GM23338 (cell line): ENCODE measurements around the gene SOX30. TPM values are rescaled to one million over a fixed set of nuclear protein-coding genes. Genes with fewer than 3 reads are reported as not detected.

Experiments
- ATAC-seq: fragments of 200-7000 bp; cut with Tn5 transposase; 3 replicates; pipeline ENCODE4 v1.9.1; 2020
- DNase-seq: peaks from one replicate; pipeline ENCODE4 v3.0.0-alpha.2; 2015; ENCODE audit warnings: low spot score
- H2AFZ ChIP-seq: fragments of 200-600 bp; sonication (generic); 2 replicates; pipeline ENCODE4 v1.8.0; 2016; ENCODE audit warnings: antibody characterized with exemption, mild to moderate bottlenecking, moderate library complexity
- H3F3A ChIP-seq: fragments of 200-600 bp; sonication (generic); replicated peaks from 2 replicates; pipeline ENCODE4 v1.8.0; 2017; ENCODE audit warnings: antibody characterized with exemption, mixed run types, low read depth
- H3K27ac ChIP-seq: fragments of 200-600 bp; sonication (generic); 2 replicates; pipeline ENCODE4 v1.6.1; 2016; ENCODE audit warnings: low read depth
- H3K27me3 ChIP-seq: fragments of 200-600 bp; sonication (generic); 2 replicates; pipeline ENCODE4 v1.8.0; 2016; ENCODE audit warnings: mild to moderate bottlenecking, mixed run types, moderate library complexity; ENCODE audit not compliant: insufficient read depth
- H3K36me3 ChIP-seq: fragments of 200-600 bp; sonication (generic); 2 replicates; pipeline ENCODE4 v1.8.0; 2016; ENCODE audit warnings: mild to moderate bottlenecking; ENCODE audit not compliant: insufficient read depth
- H3K4me1 ChIP-seq: fragments of 200-600 bp; sonication (generic); 2 replicates; pipeline ENCODE4 v1.8.0; 2016; ENCODE audit warnings: mild to moderate bottlenecking, moderate library complexity; ENCODE audit not compliant: insufficient read depth
- H3K4me2 ChIP-seq: fragments of 200-600 bp; sonication (generic); 2 replicates; pipeline ENCODE4 v1.7.1; 2017; ENCODE audit warnings: mixed run types
- H3K4me3 ChIP-seq: fragments of 200-600 bp; sonication (generic); 2 replicates; pipeline ENCODE4 v1.6.1; 2016; ENCODE audit warnings: mixed run types
- H3K79me2 ChIP-seq: fragments of 200-600 bp; sonication (generic); replicated peaks from 2 replicates; pipeline ENCODE4 v1.8.0; 2017; ENCODE audit warnings: mild to moderate bottlenecking; ENCODE audit not compliant: insufficient read depth
- H3K9me2 ChIP-seq: fragments of 200-600 bp; sonication (generic); 2 replicates; pipeline ENCODE4 v1.8.0; 2017; ENCODE audit not compliant: insufficient read depth
- H4K20me1 ChIP-seq: fragments of 200-600 bp; sonication (generic); replicated peaks from 2 replicates; pipeline ENCODE4 v1.8.0; 2017; ENCODE audit warnings: mild to moderate bottlenecking; ENCODE audit not compliant: insufficient read depth
- H3K27ac Mint-ChIP-seq: 2 replicates; pipeline ENCODE4 v1.8.0; 2020; ENCODE audit warnings: inconsistent platforms, mild to moderate bottlenecking, moderate library complexity, mixed read lengths
- H3K27me3 Mint-ChIP-seq: 3 replicates; pipeline ENCODE4 v1.8.0; 2022; ENCODE audit warnings: low read depth, mild to moderate bottlenecking, moderate library complexity, mixed read lengths, inconsistent platforms; ENCODE audit not compliant: insufficient read depth, poor library complexity
- H3K36me3 Mint-ChIP-seq: 3 replicates; pipeline ENCODE4 v1.8.0; 2021; ENCODE audit warnings: low read depth, mild to moderate bottlenecking, inconsistent platforms, moderate library complexity, mixed read lengths
- H3K4me1 Mint-ChIP-seq: 3 replicates; pipeline ENCODE4 v1.8.0; 2020; ENCODE audit warnings: mild to moderate bottlenecking, inconsistent platforms, mixed read lengths
- H3K4me3 Mint-ChIP-seq: 3 replicates; pipeline ENCODE4 v1.8.0; 2021; ENCODE audit warnings: moderate library complexity, mild to moderate bottlenecking, inconsistent platforms, mixed read lengths
- H3K9me3 Mint-ChIP-seq: 3 replicates; pipeline ENCODE4 v1.8.0; 2020; ENCODE audit warnings: moderate library complexity, mild to moderate bottlenecking, inconsistent platforms, mixed read lengths
- CREB1 ChIP-seq: fragments of 250-450 bp; sonication (Bioruptor Pico); IDR thresholded peaks from 2 replicates; pipeline ENCODE4 v1.5.0; 2020; ENCODE audit warnings: low read depth, mild to moderate bottlenecking, moderate library complexity
- EZH2 ChIP-seq: fragments of 200-600 bp; sonication (generic); IDR thresholded peaks from one replicate; pipeline ENCODE4 v1.8.0; 2017; ENCODE audit warnings: antibody characterized with exemption, mild to moderate bottlenecking, low read depth; ENCODE audit not compliant: unreplicated experiment
- EZH2phosphoT487 ChIP-seq: fragments of 200-600 bp; sonication (generic); IDR thresholded peaks from one replicate; pipeline ENCODE4 v1.8.1; 2018; ENCODE audit warnings: antibody characterized with exemption; ENCODE audit not compliant: unreplicated experiment
- JUNB ChIP-seq: IDR thresholded peaks from one replicate; pipeline ENCODE4 v1.6.1; 2016; ENCODE audit warnings: antibody characterized with exemption; ENCODE audit not compliant: unreplicated experiment
- NANOG ChIP-seq: IDR thresholded peaks from 2 replicates; pipeline ENCODE4 v1.6.1; 2016; ENCODE audit warnings: antibody characterized with exemption, borderline replicate concordance
- POLR2AphosphoS5 ChIP-seq: IDR thresholded peaks from 2 replicates; pipeline ENCODE4 v1.6.1; 2016; ENCODE audit warnings: antibody characterized with exemption, low read depth
- STAT1 ChIP-seq: IDR thresholded peaks from one replicate; pipeline ENCODE4 v1.6.1; 2016; ENCODE audit warnings: antibody characterized with exemption; ENCODE audit not compliant: unreplicated experiment
- ZNF114 ChIP-seq: fragments of 250-450 bp; sonication (Bioruptor Pico); IDR thresholded peaks from 2 replicates; pipeline ENCODE4 v1.5.0; 2020; ENCODE audit warnings: mild to moderate bottlenecking, moderate library complexity
- ZNF331 ChIP-seq: fragments of 250-450 bp; sonication (Bioruptor Pico); IDR thresholded peaks from 2 replicates; pipeline ENCODE4 v1.5.0; 2020; ENCODE audit warnings: low read depth, mild to moderate bottlenecking, moderate library complexity
- polyA plus RNA-seq: library from polyadenylated mRNA; unstranded; fragments of >200 nt; fragmentation: Nextera tagmentation; extraction: Ambion mirVana; gene quantifications from 2 replicates; pipeline ENCODE4 v1.2.1, GENCODE V29; 2016
- total RNA-seq: library from RNA; depleted of rRNA; stranded (reverse); fragments of >200 nt; shearing (Covaris generic); gene quantifications from 2 replicates; pipeline ENCODE4 v1.2.3, GENCODE V29; 2014
- TF ChIP-seq, protein P1 (sequence below): fragments of 250-450 bp; sonication (Bioruptor Pico); IDR thresholded peaks from 2 replicates; pipeline ENCODE4 v1.5.0; 2020; ENCODE audit warnings: mild to moderate bottlenecking, moderate library complexity
- TF ChIP-seq, protein P2 (sequence below), 2 experiments: fragments of 200-600 bp in 1 of 2; sonication (generic) in 1 of 2; conservative IDR thresholded peaks; 2 replicates each; pipeline versions ENCODE4 v1.5.1 to v1.6.1; 2016 to 2017; ENCODE audit warnings: antibody characterized with exemption in 2 of 2, low read depth in 2 of 2, mild to moderate bottlenecking in 2 of 2, moderate library complexity in 1 of 2
- TF ChIP-seq, protein P3 (sequence below): IDR thresholded peaks from 2 replicates; pipeline ENCODE4 v1.6.1; 2016; ENCODE audit warnings: antibody characterized with exemption
- TF ChIP-seq, protein P4 (sequence below): IDR thresholded peaks from one replicate; pipeline ENCODE4 v1.6.1; 2018; ENCODE audit warnings: antibody characterized with exemption; ENCODE audit not compliant: unreplicated experiment

Gene SOX30
- total and polyA plus RNA-seq, 2 experiments from 2014 or later, result 0.47 to 1.3 TPM

DNA sequence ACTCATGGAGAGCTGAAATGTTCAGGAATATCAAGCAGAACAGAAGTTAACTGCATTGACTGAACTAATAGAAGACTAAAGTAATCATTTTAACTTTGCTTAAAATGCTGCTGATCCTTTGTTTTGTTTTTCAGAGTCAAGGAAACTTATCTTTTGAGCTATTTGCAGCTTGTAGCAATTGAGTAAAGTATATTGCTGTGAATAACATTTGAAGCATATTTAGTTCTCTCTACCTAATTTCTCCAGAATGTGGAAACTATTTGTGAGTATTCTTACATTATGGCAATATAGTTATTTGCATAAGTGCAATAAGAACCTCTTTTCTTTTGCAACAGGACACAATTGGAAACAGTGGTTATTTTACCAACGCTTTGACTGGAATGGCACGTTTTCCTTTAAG, 5.3 kb upstream of the SOX30 start:
- peaks cover 15% of the 10 kb centered on the region for H3K36me3 Mint-ChIP-seq

More for the DNA sequence above, 5.3 kb upstream of the SOX30 start:
- 0 out of 2 replicates have a peak, but pooled peaks cover 6% of the 10 kb centered on the region for H3F3A ChIP-seq
- DNase-seq, result no peak
- H2AFZ ChIP-seq, result no peak overlapping the region
- Mint-ChIP-seq H3K27ac (no peak overlapping the region), H3K27me3 (peaks cover 8% of the 10 kb centered on the region), H3K4me1 (no peaks in the 10 kb centered on the region), H3K9me3 (peaks cover 56% of the 10 kb centered on the region), H3K4me3 (no peak overlapping the region)
- H3K36me3 ChIP-seq, result peaks cover 4% of the 10 kb centered on the region; the same call in 1 of the 2 replicates
- no peak for ATAC-seq
- no peak overlapping the region for H3K27ac ChIP-seq
- H3K79me2 ChIP-seq, result no peaks in the 10 kb centered on the region
- no peaks in the 10 kb centered on the region for H3K4me1 ChIP-seq
- peaks cover 12% of the 10 kb centered on the region for H3K27me3 ChIP-seq
- no peak overlapping the region for H3K4me2 ChIP-seq
- no peak overlapping the region for H3K4me3 ChIP-seq
- TF ChIP-seq, protein P1, sequence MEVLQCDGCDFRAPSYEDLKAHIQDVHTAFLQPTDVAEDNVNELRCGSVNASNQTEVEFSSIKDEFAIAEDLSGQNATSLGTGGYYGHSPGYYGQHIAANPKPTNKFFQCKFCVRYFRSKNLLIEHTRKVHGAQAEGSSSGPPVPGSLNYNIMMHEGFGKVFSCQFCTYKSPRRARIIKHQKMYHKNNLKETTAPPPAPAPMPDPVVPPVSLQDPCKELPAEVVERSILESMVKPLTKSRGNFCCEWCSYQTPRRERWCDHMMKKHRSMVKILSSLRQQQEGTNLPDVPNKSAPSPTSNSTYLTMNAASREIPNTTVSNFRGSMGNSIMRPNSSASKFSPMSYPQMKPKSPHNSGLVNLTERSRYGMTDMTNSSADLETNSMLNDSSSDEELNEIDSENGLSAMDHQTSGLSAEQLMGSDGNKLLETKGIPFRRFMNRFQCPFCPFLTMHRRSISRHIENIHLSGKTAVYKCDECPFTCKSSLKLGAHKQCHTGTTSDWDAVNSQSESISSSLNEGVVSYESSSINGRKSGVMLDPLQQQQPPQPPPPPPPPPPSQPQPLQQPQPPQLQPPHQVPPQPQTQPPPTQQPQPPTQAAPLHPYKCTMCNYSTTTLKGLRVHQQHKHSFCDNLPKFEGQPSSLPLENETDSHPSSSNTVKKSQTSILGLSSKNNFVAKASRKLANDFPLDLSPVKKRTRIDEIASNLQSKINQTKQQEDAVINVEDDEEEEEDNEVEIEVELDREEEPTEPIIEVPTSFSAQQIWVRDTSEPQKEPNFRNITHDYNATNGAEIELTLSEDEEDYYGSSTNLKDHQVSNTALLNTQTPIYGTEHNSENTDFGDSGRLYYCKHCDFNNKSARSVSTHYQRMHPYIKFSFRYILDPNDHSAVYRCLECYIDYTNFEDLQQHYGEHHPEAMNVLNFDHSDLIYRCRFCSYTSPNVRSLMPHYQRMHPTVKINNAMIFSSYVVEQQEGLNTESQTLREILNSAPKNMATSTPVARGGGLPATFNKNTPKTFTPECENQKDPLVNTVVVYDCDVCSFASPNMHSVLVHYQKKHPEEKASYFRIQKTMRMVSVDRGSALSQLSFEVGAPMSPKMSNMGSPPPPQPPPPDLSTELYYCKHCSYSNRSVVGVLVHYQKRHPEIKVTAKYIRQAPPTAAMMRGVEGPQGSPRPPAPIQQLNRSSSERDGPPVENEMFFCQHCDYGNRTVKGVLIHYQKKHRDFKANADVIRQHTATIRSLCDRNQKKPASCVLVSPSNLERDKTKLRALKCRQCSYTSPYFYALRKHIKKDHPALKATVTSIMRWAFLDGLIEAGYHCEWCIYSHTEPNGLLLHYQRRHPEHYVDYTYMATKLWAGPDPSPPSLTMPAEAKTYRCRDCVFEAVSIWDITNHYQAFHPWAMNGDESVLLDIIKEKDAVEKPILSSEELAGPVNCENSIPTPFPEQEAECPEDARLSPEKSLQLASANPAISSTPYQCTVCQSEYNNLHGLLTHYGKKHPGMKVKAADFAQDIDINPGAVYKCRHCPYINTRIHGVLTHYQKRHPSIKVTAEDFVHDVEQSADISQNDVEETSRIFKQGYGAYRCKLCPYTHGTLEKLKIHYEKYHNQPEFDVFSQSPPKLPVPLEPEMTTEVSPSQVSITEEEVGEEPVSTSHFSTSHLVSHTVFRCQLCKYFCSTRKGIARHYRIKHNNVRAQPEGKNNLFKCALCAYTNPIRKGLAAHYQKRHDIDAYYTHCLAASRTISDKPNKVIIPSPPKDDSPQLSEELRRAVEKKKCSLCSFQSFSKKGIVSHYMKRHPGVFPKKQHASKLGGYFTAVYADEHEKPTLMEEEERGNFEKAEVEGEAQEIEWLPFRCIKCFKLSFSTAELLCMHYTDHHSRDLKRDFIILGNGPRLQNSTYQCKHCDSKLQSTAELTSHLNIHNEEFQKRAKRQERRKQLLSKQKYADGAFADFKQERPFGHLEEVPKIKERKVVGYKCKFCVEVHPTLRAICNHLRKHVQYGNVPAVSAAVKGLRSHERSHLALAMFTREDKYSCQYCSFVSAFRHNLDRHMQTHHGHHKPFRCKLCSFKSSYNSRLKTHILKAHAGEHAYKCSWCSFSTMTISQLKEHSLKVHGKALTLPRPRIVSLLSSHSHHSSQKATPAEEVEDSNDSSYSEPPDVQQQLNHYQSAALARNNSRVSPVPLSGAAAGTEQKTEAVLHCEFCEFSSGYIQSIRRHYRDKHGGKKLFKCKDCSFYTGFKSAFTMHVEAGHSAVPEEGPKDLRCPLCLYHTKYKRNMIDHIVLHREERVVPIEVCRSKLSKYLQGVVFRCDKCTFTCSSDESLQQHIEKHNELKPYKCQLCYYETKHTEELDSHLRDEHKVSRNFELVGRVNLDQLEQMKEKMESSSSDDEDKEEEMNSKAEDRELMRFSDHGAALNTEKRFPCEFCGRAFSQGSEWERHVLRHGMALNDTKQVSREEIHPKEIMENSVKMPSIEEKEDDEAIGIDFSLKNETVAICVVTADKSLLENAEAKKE, result no peak
- TF ChIP-seq ZNF331 (CRISPR knock-in tag), result no peak
- TF ChIP-seq STAT1, result no peak
- no peak for TF ChIP-seq NANOG
- TF ChIP-seq ZNF114 (CRISPR knock-in tag), result no peak
- TF ChIP-seq, protein P2, sequence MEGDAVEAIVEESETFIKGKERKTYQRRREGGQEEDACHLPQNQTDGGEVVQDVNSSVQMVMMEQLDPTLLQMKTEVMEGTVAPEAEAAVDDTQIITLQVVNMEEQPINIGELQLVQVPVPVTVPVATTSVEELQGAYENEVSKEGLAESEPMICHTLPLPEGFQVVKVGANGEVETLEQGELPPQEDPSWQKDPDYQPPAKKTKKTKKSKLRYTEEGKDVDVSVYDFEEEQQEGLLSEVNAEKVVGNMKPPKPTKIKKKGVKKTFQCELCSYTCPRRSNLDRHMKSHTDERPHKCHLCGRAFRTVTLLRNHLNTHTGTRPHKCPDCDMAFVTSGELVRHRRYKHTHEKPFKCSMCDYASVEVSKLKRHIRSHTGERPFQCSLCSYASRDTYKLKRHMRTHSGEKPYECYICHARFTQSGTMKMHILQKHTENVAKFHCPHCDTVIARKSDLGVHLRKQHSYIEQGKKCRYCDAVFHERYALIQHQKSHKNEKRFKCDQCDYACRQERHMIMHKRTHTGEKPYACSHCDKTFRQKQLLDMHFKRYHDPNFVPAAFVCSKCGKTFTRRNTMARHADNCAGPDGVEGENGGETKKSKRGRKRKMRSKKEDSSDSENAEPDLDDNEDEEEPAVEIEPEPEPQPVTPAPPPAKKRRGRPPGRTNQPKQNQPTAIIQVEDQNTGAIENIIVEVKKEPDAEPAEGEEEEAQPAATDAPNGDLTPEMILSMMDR (conservative IDR thresholded peaks at IDR 0.05; ENCODE audit: low read depth in 2 of 2), result no peak
- no peak for TF ChIP-seq EZH2
- TF ChIP-seq EZH2phosphoT487, result no peak
- TF ChIP-seq, protein P3, sequence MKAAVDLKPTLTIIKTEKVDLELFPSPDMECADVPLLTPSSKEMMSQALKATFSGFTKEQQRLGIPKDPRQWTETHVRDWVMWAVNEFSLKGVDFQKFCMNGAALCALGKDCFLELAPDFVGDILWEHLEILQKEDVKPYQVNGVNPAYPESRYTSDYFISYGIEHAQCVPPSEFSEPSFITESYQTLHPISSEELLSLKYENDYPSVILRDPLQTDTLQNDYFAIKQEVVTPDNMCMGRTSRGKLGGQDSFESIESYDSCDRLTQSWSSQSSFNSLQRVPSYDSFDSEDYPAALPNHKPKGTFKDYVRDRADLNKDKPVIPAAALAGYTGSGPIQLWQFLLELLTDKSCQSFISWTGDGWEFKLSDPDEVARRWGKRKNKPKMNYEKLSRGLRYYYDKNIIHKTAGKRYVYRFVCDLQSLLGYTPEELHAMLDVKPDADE, result no peak
- no peak for TF ChIP-seq CREB1 (CRISPR knock-in tag)
- no peak for TF ChIP-seq POLR2AphosphoS5
- TF ChIP-seq JUNB, result no peak
- TF ChIP-seq, protein P4, sequence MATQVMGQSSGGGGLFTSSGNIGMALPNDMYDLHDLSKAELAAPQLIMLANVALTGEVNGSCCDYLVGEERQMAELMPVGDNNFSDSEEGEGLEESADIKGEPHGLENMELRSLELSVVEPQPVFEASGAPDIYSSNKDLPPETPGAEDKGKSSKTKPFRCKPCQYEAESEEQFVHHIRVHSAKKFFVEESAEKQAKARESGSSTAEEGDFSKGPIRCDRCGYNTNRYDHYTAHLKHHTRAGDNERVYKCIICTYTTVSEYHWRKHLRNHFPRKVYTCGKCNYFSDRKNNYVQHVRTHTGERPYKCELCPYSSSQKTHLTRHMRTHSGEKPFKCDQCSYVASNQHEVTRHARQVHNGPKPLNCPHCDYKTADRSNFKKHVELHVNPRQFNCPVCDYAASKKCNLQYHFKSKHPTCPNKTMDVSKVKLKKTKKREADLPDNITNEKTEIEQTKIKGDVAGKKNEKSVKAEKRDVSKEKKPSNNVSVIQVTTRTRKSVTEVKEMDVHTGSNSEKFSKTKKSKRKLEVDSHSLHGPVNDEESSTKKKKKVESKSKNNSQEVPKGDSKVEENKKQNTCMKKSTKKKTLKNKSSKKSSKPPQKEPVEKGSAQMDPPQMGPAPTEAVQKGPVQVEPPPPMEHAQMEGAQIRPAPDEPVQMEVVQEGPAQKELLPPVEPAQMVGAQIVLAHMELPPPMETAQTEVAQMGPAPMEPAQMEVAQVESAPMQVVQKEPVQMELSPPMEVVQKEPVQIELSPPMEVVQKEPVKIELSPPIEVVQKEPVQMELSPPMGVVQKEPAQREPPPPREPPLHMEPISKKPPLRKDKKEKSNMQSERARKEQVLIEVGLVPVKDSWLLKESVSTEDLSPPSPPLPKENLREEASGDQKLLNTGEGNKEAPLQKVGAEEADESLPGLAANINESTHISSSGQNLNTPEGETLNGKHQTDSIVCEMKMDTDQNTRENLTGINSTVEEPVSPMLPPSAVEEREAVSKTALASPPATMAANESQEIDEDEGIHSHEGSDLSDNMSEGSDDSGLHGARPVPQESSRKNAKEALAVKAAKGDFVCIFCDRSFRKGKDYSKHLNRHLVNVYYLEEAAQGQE, result no peak
- 0 out of 2 replicates have a peak, but pooled peaks cover under 1% of the 10 kb centered on the region for H3K9me2 ChIP-seq
- H4K20me1 ChIP-seq, result no peaks in the 10 kb centered on the region
